ENCODE measurements around the gene ATP6V0C.
A peak's percentile ranks its signal among the peaks of the same experiment; 100 is the strongest.

The ATP6V0C gene

GRCh38 chr16:2481676-2482075 is 32.1 kb upstream of the ATP6V0C start:
- H3K79me1 ChIP-seq (ENCODE audit: low read depth, low read length), result peaks cover 16% of the 10 kb centered on the region
- H3K36me3 ChIP-seq (replicated peaks in 1 of 2; ENCODE audit: control insufficient read depth in 2 of 2, insufficient read depth in 2 of 2, low read length in 2 of 2), result no peaks in the 10 kb centered on the region
- H2BK5ac ChIP-seq (ENCODE audit: low read length), result no peak overlapping the region
- no peak overlapping the region for H3K4me2 ChIP-seq (ENCODE audit: insufficient read depth, low read length, poor library complexity, severe bottlenecking)
- no peak overlapping the region for H2BK12ac ChIP-seq (ENCODE audit: low read length)
- H3K4me1 ChIP-seq (ENCODE audit: control insufficient read depth in 2 of 2, insufficient read depth in 1 of 2, low read depth in 1 of 2, low read length in 2 of 2), result no peaks in the 10 kb centered on the region
- no peaks in the 10 kb centered on the region for H3K9me3 ChIP-seq (replicated peaks in 1 of 2; ENCODE audit: control insufficient read depth in 2 of 2, insufficient read depth in 1 of 2, low read depth in 1 of 2, low read length in 2 of 2)
- H2AK5ac ChIP-seq (ENCODE audit: low read depth, low read length), result no peak overlapping the region
- no peak overlapping the region for H2BK120ac ChIP-seq (ENCODE audit: low read depth, low read length)
- H2BK15ac ChIP-seq (ENCODE audit: low read length), result no peak overlapping the region
- H3K27me3 ChIP-seq (ENCODE audit: control insufficient read depth in 3 of 3, insufficient read depth in 3 of 3, low read depth in 1 of 3, low read length in 3 of 3), result no peaks in the 10 kb centered on the region
- no peak overlapping the region for H3K27ac ChIP-seq (replicated peaks; ENCODE audit: low read length)
- no peak overlapping the region for H3K9ac ChIP-seq (ENCODE audit: low read depth, low read length, poor library complexity)
- H3K18ac ChIP-seq (ENCODE audit: low read length), result no peak overlapping the region
- no peak overlapping the region for H3K4me3 ChIP-seq (ENCODE audit: low read length in 2 of 2)
- H3K23ac ChIP-seq (ENCODE audit: low read depth, low read length, poor library complexity), result peak overlapping the region; percentile 32
- H3K4ac ChIP-seq (ENCODE audit: low read length), result no peak overlapping the region
- H2AFZ ChIP-seq (ENCODE audit: low read length), result no peak overlapping the region
- no peak overlapping the region for H3K14ac ChIP-seq (ENCODE audit: low read length)
- no peak overlapping the region for H4K8ac ChIP-seq (ENCODE audit: low read depth, low read length)
- no peak overlapping the region for H4K91ac ChIP-seq (ENCODE audit: low read depth, low read length, poor library complexity)
- WGBS, 2 donors (ENCODE audit: extremely low coverage in 2 of 2, insufficient read length in 2 of 2, insufficient replicate concordance in 1 of 2), result no CpG with 5 or more reads among the region's 7 CpGs
- no peak for DNase-seq (ENCODE audit: low spot score)

- no peak overlapping the region for H3K27ac ChIP-seq (replicated peaks; ENCODE audit: low read length)
- no CpG with 5 or more reads among the region's 13 CpGs for WGBS, 2 donors (ENCODE audit: extremely low coverage in 2 of 2, insufficient read length in 2 of 2, insufficient replicate concordance in 1 of 2)
- DNase-seq (ENCODE audit: low spot score), result no peak
Measured at GRCh38 chr16:2482249-2482648, 31.5 kb upstream of the ATP6V0C start.

GRCh38 chr16:2482708-2483534 is 30.8 kb upstream of the ATP6V0C start:
- Histone ChIP-seq H3K27me3 (ENCODE audit: control insufficient read depth in 3 of 3, insufficient read depth in 3 of 3, low read depth in 1 of 3, low read length in 3 of 3) (no peaks in the 10 kb centered on the region), H2AFZ (ENCODE audit: low read length) (no peak overlapping the region), H3K9me3 (replicated peaks in 1 of 2; ENCODE audit: control insufficient read depth in 2 of 2, insufficient read depth in 1 of 2, low read depth in 1 of 2, low read length in 2 of 2) (no peaks in the 10 kb centered on the region), H3K27ac (replicated peaks; ENCODE audit: low read length) (no peak overlapping the region), H3K18ac (ENCODE audit: low read length) (no peak overlapping the region), H3K9ac (ENCODE audit: low read depth, low read length, poor library complexity) (no peak overlapping the region), H3K36me3 (replicated peaks in 1 of 2; ENCODE audit: control insufficient read depth in 2 of 2, insufficient read depth in 2 of 2, low read length in 2 of 2) (no peaks in the 10 kb centered on the region), H2BK5ac (ENCODE audit: low read length) (no peak overlapping the region), H2AK5ac (ENCODE audit: low read depth, low read length) (peak overlapping the region; percentile 29), H4K91ac (ENCODE audit: low read depth, low read length, poor library complexity) (no peak overlapping the region), H3K14ac (ENCODE audit: low read length) (no peak overlapping the region), H2BK15ac (ENCODE audit: low read length) (no peak overlapping the region), H4K8ac (ENCODE audit: low read depth, low read length) (no peak overlapping the region), H3K4me3 (ENCODE audit: low read length in 2 of 2) (no peak overlapping the region), H3K4me2 (ENCODE audit: insufficient read depth, low read length, poor library complexity, severe bottlenecking) (no peak overlapping the region), H2BK12ac (ENCODE audit: low read length) (no peak overlapping the region), H3K4ac (ENCODE audit: low read length) (no peak overlapping the region), H3K79me1 (ENCODE audit: low read depth, low read length) (peaks cover 21% of the 10 kb centered on the region), H3K23ac (ENCODE audit: low read depth, low read length, poor library complexity) (peak overlapping the region; percentile 94), H2BK120ac (ENCODE audit: low read depth, low read length) (no peak overlapping the region), H3K4me1 (ENCODE audit: control insufficient read depth in 2 of 2, insufficient read depth in 1 of 2, low read depth in 1 of 2, low read length in 2 of 2) (peaks cover 0 to 2% of the 10 kb centered on the region in 2 donors)
- no CpG with 5 or more reads among the region's 32 CpGs for WGBS, 2 donors (ENCODE audit: extremely low coverage in 2 of 2, insufficient read length in 2 of 2, insufficient replicate concordance in 1 of 2)
- DNase-seq (ENCODE audit: low spot score), result no peak

More at GRCh38 chr16:2482249-2482648, 31.5 kb upstream of the ATP6V0C start:
- no peak overlapping the region for H4K8ac ChIP-seq (ENCODE audit: low read depth, low read length)
- no peak overlapping the region for H3K18ac ChIP-seq (ENCODE audit: low read length)
- H3K9me3 ChIP-seq (replicated peaks in 1 of 2; ENCODE audit: control insufficient read depth in 2 of 2, insufficient read depth in 1 of 2, low read depth in 1 of 2, low read length in 2 of 2), result no peaks in the 10 kb centered on the region
- no peak overlapping the region for H2BK120ac ChIP-seq (ENCODE audit: low read depth, low read length)
- peaks cover 16% of the 10 kb centered on the region for H3K79me1 ChIP-seq (ENCODE audit: low read depth, low read length)
- H3K4ac ChIP-seq (ENCODE audit: low read length), result no peak overlapping the region
- no peak overlapping the region for H3K14ac ChIP-seq (ENCODE audit: low read length)
- no peaks in the 10 kb centered on the region for H3K27me3 ChIP-seq (ENCODE audit: control insufficient read depth in 3 of 3, insufficient read depth in 3 of 3, low read depth in 1 of 3, low read length in 3 of 3)
- no peak overlapping the region for H2BK15ac ChIP-seq (ENCODE audit: low read length)
- H3K9ac ChIP-seq (ENCODE audit: low read depth, low read length, poor library complexity), result peak overlapping the region; percentile 65
- no peaks in the 10 kb centered on the region for H3K36me3 ChIP-seq (replicated peaks in 1 of 2; ENCODE audit: control insufficient read depth in 2 of 2, insufficient read depth in 2 of 2, low read length in 2 of 2)
- no peak overlapping the region for H2AFZ ChIP-seq (ENCODE audit: low read length)
- no peak overlapping the region for H3K4me2 ChIP-seq (ENCODE audit: insufficient read depth, low read length, poor library complexity, severe bottlenecking)
- H3K23ac ChIP-seq (ENCODE audit: low read depth, low read length, poor library complexity), result peak overlapping the region; percentile 25
- H3K4me1 ChIP-seq (ENCODE audit: control insufficient read depth in 2 of 2, insufficient read depth in 1 of 2, low read depth in 1 of 2, low read length in 2 of 2), result peaks cover 0 to 2% of the 10 kb centered on the region in 2 donors
- no peak overlapping the region for H2AK5ac ChIP-seq (ENCODE audit: low read depth, low read length)
- H2BK12ac ChIP-seq (ENCODE audit: low read length), result no peak overlapping the region
- no peak overlapping the region for H4K91ac ChIP-seq (ENCODE audit: low read depth, low read length, poor library complexity)
- no peak overlapping the region for H3K4me3 ChIP-seq (ENCODE audit: low read length in 2 of 2)
- H2BK5ac ChIP-seq (ENCODE audit: low read length), result no peak overlapping the region

GRCh38 chr16:2483939-2484897 is 29.5 kb upstream of the ATP6V0C start:
- Histone ChIP-seq H3K23ac (ENCODE audit: low read depth, low read length, poor library complexity) (no peak overlapping the region), H3K4ac (ENCODE audit: low read length) (peak overlapping the region; percentile 31), H3K27me3 (ENCODE audit: control insufficient read depth in 3 of 3, insufficient read depth in 3 of 3, low read depth in 1 of 3, low read length in 3 of 3) (no peaks in the 10 kb centered on the region), H3K9me3 (replicated peaks in 1 of 2; ENCODE audit: control insufficient read depth in 2 of 2, insufficient read depth in 1 of 2, low read depth in 1 of 2, low read length in 2 of 2) (no peaks in the 10 kb centered on the region), H3K79me1 (ENCODE audit: low read depth, low read length) (peaks cover 16% of the 10 kb centered on the region), H4K91ac (ENCODE audit: low read depth, low read length, poor library complexity) (no peak overlapping the region), H3K9ac (ENCODE audit: low read depth, low read length, poor library complexity) (peak overlapping the region; percentile 44), H2BK15ac (ENCODE audit: low read length) (no peak overlapping the region), H3K4me1 (ENCODE audit: control insufficient read depth in 2 of 2, insufficient read depth in 1 of 2, low read depth in 1 of 2, low read length in 2 of 2) (peaks cover 0 to 2% of the 10 kb centered on the region in 2 donors), H2AK5ac (ENCODE audit: low read depth, low read length) (no peak overlapping the region), H4K8ac (ENCODE audit: low read depth, low read length) (no peak overlapping the region), H3K27ac (replicated peaks; ENCODE audit: low read length) (no peak overlapping the region), H3K4me2 (ENCODE audit: insufficient read depth, low read length, poor library complexity, severe bottlenecking) (no peak overlapping the region), H3K18ac (ENCODE audit: low read length) (no peak overlapping the region), H2BK12ac (ENCODE audit: low read length) (peak overlapping the region; percentile 41), H2AFZ (ENCODE audit: low read length) (no peak overlapping the region), H2BK120ac (ENCODE audit: low read depth, low read length) (no peak overlapping the region), H2BK5ac (ENCODE audit: low read length) (peak overlapping the region; percentile 21), H3K4me3 (ENCODE audit: low read length in 2 of 2) (no peak overlapping the region), H3K14ac (ENCODE audit: low read length) (peak overlapping the region; percentile 82), H3K36me3 (replicated peaks in 1 of 2; ENCODE audit: control insufficient read depth in 2 of 2, insufficient read depth in 2 of 2, low read length in 2 of 2) (no peaks in the 10 kb centered on the region)
- no peak for DNase-seq (ENCODE audit: low spot score)
- WGBS, 2 donors (ENCODE audit: extremely low coverage in 2 of 2, insufficient read length in 2 of 2, insufficient replicate concordance in 1 of 2), result no CpG with 5 or more reads among the region's 16 CpGs
